Measurements from ENCODE around the gene PRSS35.
"Not testable (repeated sequence)": the region's sequence is repeated elsewhere in the genome, so short reads cannot be mapped to it uniquely, and the experiment has no call there.

PRSS35 gene

DNA sequence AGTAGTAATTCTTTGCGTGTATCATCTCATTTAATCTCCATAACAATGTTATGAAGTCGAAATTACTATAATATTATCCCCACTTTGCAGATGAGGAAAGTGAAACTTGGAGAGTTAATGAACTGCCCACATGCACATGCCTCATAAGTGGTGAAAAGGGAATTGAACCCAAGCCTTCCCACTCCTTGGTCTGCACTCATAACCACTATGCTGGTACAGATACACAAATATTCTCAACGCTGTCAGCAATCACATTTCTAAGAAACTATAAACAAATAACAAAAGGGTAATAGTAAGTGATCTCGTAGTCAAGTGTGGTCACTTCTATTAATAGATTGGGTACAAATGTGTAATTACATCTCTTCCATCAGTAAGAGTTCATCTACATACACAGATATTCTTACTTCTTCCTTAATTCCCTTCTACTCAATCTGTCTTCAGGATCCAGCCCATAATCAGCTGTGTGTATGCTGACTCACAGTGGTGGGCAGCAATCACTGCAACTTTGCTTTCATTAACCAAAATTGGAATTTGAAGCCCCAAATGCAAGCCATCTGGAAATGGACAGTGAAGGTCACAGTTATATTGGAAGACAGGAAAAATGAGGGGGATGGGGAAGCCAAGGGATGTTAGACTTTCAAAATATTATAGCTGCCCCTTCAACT is 6.6 kb downstream of the PRSS35 start:
- DNase-seq: no peak

DNA sequence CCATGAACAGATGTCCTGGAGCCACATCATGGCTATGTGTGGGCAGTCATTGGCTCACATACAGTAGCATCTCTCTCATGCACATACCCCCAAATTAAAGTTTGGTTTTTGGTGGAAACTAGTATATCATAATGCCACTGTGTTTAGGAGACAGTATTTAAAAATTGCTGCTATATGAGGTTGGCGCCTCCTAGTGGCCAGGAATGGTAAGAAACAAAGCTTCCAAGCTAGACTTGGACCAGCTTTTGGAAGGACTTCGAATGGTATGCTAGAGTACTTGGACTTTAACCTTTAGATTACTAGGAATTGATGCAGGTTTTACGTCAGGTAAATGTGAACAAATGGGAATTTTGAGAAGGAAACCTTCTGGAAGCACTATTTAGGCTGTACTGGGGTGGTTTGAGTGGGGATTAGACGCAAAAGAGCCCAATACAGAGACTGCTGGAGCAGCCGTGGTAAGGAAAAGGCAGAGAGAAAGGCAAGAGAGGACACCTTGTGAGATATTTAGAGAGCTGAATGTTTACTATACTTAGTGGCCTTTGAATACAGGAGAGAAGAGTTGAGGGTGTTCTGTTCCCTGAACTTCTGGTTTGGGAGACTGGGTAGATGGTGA is 23.8 kb downstream of the PRSS35 start:
- peak; percentile 32 for DNase-seq

DNA sequence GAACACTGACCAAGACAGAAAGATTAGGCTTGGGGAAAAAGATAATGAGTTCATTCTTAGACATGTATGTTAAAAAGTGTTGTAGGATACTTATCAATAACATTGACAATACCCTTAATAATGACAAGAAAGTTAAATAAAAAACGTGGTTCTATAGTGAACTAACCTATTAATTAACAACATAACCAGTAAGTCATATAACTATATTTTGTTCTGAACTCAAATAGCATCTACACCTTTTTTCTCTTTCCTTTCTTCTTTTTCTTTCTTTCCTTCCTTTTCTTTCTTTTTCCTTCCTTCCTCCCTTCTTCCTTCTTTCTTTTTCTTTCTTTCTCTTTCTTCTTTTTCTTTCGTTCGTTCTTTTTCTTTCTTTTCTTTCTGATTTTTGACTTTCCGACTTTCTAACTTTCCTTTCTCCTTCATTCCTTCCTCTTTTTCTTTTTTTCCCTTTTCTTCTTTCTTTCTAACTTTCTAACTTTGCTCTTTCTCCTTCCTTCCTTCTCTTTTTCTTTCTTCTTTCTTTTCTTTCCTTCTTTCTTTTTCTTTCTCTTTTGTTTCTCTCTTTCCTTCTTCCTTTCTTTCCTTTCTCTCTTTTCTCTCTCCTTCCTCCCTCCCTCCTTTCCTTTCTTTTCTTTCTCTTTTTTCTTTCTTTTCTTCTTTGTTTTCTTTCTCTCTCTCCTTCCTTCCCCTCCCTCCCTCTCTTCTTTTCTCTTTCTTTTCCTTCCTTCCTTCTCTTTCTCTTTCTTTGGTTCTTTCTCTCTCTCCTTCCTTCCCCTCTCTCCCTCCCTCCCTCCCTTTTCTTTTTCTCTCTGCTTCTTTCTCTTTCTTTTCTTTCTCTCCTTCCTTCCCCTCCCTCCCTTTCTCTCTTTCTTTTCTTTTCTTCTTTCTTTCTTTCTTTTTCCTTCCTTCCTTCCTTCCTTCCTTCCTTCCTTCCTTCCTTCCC is 24.6 kb downstream of the PRSS35 start:
- no peak for DNase-seq

DNA sequence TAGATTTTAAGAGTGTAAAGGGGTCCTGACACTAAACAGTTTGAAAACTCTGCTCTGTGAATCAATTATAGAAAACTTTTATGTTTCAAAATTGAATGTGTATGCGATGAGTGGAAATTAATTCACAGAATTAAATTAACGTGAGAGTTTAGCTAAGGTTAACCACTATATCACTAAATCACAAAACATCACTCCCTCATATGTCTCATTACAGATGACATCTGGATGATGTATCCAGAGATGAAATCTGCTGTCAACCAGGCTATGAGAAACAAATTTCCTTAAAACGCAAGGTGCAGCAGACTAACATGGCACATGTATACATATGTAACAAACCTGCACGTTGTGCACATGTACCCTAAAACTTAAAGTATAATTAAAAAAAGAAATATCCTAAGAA is 27.3 kb downstream of the PRSS35 start:
- DNase-seq: no peak

DNA sequence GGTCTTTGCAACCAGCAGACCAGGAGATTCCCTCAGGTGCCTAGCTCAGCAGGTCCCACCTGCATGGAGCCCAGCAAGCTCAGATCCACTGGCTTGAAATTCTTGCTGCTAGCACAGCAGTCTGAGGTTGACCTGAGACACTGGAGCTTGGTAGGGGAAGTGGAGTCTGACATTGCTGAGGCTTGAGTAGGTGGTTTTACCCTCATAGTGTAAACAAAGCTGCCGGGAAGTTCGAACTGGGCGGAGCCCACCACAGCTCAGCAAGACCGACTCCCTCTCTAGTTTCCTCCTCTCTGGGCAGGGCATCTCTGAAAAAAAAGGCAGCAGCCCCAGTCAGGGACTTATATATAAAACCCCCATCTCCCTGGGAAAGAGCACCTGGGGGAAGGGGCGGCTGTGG is 34.3 kb downstream of the PRSS35 start:
- peak; percentile 58 for DNase-seq

DNA sequence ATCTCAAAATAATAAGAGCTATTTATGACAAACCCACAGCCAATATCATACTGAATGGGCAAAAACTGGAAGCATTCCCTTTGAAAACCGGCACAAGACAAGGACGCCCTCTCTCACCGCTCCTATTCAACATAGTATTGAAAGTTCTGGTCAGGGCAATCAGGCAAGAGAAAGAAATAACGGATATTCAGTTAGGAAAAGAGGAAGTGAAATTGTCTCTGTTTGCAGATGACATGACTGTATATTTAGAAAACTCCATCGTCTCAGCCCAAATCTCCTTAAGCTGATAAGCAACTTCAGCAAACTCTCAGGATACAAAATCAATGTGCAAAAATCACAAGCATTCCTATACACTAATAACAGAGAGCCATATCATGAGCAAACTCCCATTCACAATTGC is 38.1 kb downstream of the PRSS35 start:
- peak; percentile 84 for DNase-seq

DNA sequence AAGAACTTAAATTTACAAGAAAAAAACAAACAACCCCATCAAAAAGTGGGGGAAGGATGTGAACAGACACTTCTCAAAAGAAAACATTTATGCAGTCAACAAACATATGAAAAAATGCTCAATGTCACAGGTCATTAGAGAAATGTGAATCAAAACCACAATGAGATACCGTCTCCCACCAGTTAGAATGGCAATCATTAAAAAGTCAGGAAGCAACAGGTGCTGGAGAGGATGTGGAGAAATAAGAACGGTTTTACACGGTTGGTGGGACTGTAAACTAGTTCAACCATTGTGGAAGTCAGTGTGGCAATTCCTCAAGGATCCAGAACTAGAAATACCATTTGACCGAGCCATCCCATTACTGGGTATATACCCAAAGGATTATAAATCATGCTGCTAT is 39.4 kb downstream of the PRSS35 start:
- DNase-seq: not testable (repeated sequence)

DNA sequence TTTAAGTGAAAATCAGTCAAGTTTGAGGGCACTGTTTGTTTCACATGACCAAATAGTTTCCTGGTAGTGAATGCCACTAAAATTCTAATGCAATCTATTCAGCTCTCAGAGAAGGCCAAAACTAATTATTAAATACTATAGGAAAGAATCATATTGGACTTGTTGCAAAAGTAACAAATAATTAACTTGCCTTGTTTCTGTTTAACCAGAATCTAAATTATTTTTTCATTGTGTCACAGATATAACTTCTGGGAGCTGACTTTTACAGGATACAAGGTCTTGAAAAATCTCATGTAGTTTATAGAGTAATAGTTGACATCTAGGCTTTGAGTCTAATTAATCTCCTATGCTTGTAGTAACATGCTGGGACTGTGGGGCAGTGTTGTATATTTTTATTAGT is 44.5 kb downstream of the PRSS35 start:
- no peak for DNase-seq

DNA sequence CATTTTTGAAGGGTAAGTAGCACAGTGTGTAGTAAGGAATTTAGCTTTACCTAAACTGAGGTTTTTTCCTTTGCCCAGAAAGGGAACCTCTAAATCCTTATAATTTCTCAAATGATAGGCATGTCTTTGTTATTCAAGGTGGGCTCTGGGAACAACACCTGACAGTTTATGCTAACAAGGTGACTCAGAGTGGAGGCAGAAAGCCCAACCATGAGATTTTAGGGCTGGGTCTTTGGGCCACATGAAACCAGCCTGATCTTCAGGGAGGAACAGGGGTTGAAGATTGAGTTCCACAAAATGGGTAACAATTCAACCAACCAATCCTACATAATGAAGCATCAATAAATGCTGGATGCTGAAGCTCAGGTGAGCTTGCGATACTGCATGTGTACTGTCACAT is 46.6 kb downstream of the PRSS35 start:
- no peak for DNase-seq

DNA sequence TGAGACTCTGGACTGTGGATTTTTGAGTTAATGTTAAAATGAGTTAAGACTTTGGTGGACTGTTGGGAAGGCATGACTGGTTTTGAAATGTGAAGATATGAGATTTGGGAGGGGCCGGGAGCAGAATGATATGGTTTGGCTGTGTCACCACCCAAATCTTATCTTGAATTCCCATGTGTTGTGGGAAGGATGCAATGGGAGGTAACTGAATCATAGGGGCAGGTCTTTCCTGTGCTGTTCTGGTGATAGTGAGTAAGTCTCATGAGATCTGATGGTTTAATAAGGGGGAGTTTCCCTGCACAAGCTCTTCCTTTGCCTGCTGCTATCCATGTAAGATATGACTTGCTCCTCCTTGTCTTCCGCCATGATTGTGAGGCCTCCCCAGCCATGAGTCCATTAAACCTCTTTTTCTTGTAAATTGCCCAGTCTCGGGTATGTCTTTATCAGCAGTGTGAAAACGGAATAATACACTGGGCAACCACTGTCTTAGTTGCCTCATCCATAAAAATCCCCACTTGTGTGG is 59.4 kb downstream of the PRSS35 start:
- DNase-seq: not testable (repeated sequence)

DNA sequence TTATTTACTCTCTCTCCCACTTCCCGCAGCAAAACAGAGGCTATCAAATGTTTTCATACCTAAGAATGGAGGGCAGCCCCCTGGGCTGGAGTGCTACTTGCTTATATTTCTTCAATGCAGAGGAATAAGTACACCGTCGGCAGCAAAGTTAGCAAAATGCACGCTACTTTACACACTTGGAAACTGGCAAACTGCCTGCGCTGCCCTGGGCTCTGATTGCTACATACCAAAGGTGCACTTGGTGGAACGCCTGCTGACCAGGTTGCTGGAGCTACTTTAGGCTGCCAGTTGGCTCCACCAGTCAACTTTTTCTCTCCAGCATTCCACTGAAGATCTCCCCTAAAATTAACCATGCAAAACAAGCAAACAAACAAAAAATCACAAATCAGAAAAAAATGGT is 62.4 kb downstream of the PRSS35 start:
- no peak for DNase-seq

All from MV-4-11 (cell line).